HG03039 (cell line): ENCODE data around the gene ERC2.

Experiments used
- ATAC-seq: cut with Tn5 transposase; IDR thresholded peaks from one replicate; pipeline ENCODE4 v1.9.1; 2021; ENCODE audit warnings: mild to moderate bottlenecking, moderate library complexity; ENCODE audit not compliant: unreplicated experiment

The ERC2 gene

DNA sequence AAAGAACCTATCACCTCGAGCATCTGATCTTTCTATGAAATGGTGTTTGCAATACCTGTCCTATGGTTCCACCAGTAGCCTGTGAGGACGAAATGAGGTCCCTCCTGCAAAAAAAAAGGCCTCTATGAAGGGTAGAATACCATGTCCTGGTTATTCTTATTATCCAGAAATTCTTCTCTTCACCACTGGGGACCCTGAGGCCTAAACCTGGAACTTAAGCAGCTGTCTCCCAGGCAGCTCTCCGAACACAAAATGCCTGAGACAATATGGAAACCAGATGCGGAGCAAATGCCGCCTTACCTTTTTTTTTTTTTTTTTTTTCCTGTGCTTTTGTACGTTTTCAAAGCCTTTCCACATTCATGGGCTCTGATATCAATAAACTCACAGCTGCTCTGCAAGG is 919.1 kb downstream of the ERC2 start:
- no peak for ATAC-seq

DNA sequence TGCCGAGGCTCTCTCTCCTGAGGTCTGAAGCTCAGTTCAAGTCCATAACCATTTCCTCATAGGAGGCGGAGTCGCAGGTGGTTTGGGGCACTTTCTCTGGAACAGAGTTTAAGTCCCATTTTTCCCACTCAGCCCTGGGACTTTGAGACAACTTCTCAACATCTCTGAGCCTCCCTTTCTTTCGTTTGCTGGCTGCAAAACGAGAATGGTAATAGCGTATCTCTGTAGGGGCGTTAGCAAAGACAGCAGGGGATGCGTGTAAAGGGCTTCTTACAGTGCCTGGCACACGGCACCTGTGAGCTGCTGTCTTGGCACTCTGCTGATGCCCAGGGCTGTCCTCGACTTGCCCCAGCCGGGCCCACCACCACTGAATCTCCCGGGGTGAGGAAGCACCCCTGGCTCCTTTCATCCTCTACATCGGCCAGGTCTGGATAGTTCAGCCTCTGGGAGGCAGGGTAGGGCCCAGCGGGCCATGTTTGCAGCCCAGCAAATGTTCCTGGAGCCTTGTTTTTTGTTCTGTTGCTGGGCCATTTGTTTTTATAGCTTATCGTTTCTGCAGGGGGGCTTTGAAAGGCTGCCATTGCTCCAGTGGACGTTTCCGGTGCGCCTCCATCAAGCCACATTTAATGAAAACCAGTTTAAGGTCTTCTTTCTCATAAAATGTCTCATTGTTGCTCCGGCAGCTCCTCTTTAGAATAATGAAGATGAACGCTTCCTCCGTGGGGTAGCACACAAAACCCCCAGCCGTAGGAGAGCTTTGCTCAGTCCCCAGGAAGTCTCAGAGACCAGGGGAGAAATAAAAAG is 921.2 kb downstream of the ERC2 start:
- ATAC-seq: no peak

DNA sequence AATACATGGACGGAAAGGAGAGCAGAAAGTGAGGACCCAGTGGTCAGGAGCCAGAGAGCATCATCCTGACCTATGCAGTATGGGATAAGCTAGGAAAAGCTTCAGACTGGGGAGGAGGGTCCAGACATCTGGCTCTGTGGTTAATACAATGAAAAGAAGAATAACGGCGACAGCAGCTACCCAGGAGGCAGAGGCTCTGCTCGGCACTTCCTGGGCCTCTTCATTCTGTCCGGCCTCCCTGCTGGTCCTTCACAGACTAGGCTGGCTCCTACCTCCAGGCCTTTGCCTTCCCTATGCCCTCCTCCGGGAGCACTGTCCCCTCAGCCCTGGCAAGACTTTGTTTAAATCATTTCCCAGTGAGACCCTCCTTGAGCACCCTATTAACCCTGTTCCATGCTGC is 922.3 kb downstream of the ERC2 start:
- no peak for ATAC-seq

DNA sequence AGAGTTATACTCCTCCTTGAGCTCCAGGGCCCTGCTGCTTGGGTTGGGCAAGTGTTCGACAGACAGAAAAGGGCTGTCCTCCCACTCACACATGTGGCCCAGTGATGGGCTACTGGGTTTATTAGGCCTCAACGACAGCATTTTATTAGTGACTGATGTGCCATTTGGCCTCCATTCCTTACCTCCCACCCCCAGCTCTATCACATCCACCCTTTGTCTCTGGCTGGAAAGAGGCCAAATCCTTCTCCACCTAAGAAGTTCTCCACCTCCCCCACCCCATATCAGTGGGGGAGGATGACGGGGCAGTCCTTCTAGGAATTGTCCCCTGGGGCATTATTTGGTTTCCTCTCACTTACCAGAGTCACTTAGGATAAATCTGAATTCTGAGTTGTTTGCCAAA is 924.0 kb downstream of the ERC2 start:
- no peak for ATAC-seq

DNA sequence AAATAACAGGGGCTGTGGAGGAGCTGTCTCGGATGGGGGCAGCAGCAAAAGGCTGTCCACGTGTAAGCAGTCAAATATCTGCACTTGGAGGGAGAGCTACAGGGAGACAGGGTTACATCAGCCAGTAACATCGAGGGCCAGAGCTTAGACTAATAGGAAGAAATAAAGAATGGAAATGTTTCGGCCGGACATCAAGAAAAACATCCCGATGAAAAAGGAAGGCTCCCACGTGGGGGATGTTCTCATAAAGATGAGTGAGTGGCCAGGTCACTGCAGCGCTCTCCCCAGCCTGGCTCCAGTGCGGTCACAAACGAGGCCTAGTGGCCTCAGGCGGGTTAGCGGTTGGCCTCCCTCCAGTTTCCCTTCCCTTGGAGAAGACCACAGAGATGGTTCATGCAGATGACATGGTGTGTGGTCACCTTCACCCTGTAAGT is 925.1 kb downstream of the ERC2 start:
- ATAC-seq: no peak

DNA sequence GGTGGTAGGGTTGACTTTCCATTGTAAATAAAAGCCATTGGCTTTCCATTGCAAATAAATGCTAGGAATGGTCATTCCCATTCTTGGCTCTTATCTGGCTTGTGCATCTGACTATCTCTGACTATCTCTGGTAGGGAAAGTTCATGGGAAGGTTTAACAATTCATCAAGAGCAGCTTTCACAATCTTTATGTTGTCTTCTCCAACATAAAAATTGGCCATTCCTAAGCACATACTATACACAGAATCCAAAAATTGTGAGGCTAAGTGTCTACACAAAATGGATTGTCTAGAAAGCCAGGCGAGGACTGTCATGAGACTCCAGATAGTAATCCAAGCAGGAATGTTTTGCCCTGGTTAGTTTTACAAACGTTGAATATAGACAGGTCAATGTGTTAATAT is 926.8 kb downstream of the ERC2 start:
- no peak for ATAC-seq

DNA sequence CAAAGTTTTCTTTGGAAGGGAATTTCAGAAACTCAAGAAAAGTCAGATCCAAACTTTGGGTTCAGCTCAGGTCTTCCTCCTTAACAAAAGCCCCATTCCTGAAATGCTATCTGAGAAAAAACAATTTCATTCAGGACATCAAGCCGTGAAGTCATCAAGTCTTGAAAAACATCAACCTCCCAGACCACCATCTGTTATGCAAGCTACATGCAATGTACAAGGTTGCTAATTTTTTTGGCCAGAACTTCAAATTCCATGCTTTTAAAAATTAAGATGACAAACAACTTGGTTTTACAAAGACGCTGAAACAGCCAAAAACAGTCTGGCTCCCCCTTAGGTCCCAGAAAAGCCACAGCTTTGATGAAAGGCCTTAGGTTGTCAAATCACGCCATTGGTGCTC is 927.3 kb downstream of the ERC2 start:
- no peak for ATAC-seq

DNA sequence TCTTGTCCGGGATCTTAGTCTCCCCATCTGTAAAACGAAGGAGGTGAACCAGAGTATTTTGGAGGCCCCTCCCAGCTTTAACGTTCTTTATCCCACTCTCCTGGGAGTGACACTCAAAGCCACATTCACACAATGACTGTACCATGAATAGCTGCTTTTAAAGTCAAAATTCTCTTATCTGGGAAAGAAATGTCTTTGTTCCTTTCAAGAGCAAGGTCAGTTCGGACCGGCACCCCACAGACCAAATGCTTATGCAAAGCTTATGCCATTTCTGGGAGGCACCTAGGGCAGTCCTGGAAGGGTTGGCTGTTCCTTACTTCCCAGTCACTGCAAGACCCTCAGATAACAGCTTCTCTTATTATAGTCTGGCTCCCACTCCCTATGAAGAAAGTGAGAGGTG is 927.7 kb downstream of the ERC2 start:
- no peak for ATAC-seq

DNA sequence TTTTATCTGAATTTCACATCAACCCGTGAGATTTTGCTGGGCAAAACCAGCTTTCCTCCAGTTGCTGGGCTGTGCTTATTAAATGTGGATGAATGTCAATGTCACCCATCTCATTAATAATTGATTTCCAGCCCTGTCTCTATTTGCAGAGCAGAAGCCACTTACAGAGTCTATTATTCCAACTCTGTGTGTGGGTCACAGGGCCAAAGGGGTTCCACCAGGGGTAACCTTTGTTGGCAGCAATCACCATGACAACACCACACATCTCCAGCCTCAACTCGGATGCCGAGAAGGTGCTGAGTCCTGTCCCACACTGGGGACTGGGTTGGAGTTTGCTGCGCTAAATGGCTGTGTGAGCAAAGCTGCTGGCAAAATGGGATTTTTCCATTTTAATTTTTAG is 930.1 kb downstream of the ERC2 start:
- no peak for ATAC-seq

DNA sequence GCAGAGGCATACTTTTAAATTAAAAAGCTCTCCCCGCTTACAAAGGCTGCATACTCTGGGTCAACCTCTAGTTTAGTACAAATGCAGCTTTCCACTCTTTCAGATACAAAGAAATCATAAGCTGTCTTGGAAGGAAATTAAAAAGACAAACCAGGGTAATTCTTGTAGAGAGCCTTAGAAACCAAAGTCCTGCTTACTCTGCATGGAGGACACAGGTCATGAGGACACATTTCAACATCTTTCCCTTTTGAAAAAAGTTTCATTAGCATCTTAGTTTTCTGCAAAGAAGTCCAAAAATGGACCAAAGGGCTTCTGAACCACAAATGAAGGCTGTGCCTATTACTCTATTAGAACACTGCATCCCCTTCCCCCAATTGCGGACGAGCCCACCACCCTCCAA is 930.7 kb downstream of the ERC2 start:
- ATAC-seq: no peak

DNA sequence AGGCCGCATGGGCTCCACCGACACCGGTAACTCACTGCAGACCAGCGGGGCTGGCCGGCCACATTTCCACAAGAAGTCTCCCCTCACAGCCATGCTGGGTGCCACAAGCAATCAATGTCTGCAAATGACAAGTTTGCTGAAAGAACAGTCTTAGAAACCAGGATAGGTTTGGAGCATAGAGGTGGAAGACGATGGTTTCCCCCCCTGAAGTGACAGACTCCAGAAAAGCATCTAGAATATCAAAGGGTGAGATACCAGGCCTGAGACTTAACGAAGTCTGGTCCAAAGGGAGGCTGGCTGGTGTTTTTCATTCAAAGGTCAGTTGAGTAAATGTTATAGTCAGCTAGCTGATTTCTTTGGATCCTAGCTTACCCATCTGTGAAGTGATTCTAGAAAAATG is 931.1 kb downstream of the ERC2 start:
- no peak for ATAC-seq

DNA sequence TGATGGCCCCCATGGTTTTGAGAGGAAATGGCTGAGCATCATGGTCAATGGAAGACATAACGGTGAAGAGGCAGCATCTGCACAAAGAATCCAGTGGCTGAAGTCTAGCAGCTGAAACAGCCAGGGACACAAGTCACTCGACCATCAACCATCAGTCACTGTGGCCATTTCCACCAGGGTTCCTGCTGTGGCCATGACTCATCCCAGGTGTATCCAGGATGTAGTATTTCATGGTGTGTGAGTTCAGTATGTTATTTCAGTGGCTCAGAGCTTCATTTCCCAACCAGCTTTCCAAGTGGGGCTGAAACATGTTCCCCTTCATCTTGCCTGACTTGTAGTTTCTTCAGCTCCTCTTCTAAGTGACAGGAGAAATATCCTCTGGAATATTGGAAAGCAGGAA is 933.4 kb downstream of the ERC2 start:
- no peak for ATAC-seq

DNA sequence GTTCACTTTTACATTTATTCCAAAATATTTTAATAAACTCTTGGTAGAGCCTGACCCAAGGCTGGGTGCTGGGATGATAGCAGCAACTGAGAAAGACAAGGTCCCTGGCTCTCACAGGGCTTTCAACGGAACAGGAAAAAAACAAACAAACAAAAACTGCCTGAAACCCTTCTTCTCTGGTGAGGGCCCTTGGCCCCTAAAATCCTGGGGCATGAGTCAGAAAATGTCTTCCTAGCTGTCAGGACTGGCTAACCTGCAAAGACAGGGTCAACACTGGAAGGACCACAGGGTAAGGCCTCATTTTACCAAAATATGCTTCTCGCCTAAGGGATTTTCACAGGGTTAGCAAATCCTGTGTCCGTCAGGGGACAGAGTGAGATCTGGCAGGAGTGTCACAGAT is 935.5 kb downstream of the ERC2 start:
- no peak for ATAC-seq

DNA sequence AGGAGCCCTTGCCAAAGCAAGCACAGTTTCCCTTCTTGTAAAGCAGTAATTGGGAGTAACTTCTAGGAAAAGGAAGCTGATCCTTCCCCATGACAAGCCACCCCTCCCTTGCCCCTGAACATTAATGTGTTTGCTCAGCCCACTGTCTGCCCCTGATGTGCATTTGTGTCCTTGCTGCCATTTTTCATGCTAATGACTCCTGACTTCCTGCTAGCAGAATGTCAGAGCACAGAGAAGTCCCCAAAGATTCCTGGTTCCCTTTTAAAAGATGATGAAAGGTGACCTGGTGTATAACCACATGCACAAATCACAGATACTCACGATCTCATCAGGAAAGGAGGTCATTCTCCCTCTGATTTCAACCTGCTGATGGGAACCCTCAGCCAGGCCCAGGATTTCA is 936.9 kb downstream of the ERC2 start:
- no peak for ATAC-seq

DNA sequence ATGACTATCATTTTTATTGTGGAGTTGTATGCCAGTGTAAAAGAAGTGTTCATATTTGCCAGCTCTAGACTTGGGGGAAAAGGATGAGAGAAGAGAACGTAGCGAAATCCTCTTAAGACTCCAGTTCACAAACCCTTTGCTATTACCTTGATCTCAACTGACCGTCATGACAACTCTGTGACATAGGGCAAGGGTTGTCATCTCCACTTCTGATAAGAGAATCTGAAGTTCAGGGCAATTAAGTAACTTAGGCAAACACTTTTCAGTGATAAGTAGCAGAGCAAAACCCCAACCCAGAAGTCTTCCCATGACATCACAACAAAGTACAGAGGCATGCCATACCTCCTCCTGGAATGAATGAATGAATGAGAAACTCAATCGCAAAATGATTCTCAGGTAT is 940.9 kb downstream of the ERC2 start:
- ATAC-seq: no peak

DNA sequence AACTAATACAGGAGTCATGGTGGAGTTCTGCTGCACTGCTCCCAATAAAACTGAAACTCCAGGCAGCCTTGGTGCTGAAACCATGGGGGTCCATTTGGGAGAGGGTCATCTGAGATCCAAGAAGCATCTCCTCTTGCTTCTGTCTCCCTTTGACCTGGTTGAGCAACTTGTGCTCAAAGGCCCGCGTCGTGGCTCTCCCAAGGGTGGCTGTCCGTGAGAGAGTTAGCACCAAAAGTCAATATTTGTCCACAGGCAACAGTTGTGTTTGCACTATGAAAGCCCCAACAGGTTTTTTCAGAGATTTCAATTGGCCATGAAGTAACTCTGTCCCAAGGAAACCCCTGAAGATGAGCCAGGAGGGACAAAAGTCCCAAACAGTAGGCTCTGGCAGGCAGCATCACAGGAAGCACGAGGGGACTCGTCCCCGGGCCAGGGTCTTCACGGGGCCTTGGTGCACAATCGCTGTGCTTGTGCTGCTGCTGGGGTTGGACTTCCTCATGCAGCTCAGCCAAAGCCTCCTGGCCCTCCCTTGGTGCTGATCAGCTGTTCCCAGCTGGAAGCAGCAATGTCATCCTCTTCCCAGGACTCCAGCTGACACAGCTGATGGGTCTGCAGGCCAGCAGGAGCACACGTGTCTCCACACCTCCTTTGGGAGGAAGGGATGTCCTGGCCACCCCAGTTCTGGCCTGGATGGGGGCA is 941.8 kb downstream of the ERC2 start:
- ATAC-seq: no peak

DNA sequence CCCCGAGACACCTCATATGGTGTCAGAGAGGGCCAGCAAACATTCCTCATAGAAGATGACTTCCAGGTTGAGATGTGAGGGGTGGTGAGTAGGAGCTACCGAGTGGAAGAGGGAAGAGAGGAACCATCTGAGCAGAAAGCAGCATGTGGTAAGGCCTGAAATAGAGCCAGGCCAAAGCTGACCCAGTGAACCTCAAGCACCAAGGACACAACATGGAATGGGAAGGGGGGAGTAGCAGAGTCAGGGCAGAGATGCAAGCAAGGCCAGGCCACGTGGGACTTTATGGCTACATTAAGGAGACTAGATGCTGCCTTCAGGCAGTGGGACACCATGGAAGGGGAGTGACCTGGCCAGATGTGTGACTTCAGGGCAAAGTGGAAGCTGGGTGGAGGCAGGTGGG is 942.8 kb downstream of the ERC2 start:
- ATAC-seq: no peak

DNA sequence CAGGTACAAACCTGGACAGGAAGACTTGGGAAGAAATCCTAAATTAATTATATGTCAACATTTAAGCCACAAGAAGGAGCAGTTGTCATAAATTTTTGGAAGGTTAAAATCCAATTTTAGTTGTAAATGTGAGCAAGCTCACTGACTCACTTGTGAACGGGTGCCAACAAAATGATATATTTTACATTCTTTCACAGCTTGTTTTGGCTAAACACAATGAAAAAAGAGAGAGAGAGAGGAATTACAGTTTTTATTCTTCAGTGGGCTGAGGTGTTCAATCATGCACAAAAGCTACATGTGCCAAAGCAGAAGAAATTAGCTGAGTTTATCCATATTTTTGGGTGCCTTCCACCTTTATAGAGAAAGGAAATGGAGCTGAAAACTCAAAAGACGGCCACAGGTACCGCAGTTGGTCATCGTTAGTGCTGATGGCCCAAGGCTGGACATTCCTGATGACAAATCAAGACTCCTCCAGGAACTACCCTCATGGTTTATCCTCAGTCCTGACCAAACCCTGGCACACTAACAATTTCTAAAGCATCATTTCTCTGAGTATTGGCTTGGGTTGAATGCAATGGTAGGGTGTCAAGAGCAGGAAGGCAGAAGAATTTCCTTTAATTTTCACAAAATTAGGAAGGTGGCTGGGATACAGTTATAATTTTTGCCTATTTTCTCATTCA is 943.6 kb downstream of the ERC2 start:
- no peak for ATAC-seq

DNA sequence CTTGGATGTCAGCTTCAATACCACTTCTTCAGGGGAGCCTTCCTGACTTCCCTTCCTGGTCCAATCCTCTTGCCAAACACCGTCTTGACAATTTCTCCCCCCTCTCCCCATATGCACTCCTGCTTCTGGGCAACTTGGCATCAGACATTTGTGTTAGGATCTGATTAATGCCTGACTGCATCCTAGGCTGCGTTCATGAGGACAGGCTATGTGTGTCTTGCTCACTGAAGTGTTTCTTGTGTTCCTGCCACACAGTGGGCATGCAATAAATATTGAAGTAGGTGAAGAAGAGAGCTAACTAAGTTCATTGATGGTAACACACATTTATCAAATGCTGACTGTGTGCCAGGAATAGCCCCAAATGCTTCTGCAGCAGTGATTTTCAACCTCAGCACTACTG is 944.8 kb downstream of the ERC2 start:
- no peak for ATAC-seq

DNA sequence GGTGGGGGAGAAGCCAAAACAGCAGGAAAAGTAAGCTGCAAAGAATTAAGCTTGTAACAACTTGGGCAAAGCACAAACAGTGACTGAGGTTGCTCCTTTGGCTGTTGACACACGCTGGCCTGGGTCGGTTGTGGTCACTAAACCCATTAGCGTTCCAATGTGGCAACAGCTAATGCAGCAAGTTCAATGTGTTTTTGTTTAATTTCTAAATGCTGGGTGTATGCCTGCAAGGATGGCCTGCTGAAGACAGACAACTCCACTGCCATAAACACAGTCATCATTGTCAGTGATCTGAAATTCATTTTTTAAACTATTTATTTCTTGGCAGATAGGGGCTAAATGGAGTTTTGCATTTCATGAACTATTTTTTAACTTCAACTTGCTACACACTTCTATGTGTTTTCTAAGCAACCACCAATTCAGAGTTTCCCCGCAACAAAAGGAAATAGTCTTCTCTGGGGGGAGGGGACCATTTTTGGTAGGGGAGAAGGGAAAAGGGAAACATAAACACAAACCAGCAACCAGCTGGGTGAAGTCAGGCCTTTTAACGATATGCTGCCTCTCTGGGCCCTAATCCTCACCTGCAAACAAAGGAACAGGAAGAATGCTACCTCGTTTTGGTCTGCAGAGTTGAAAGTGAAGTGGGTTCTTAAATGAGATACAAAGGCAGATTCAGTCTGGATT is 946.4 kb downstream of the ERC2 start:
- no peak for ATAC-seq

DNA sequence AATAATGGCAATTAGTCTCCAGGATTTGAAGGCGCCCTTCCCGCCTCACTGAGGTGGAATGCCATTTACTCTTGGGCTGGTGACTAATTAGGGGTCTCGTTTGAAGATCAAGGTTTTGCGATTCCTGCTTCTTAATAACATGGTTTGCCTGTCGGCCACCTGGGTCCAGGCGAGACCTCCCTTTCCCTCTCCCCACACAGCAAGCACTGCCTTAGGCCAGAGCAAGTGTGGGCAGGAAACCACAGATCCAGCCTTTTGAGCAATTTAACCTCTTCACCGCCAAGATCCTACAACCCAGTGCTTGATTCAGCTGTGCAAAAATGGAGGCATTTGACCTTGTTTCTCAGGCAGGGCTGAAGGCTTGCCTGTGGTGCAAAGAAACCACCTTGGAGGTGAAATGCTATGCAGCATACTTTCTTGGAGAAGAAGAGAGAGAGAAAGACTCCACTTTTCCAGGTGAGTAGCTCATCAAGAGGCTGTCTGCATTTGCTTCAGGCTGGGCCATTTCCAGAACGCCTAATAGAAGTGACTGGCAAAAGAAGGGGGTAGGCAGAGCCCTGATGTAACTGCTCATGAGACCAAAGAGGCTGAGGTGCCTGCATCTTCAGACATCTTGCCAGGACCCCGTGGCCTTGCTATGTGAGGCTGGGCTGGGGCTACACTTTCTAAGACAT is 947.1 kb downstream of the ERC2 start:
- ATAC-seq: no peak
